Stimulated activated CD4-positive, alpha-beta T cell treated with anti-CD3 and anti-CD28 coated beads, TNF-alpha, amount 100 ng/mL, for 1 hour (primary cell): ENCODE data around the gene UBE2K.
"Not testable (repeated sequence)": the region's sequence is repeated elsewhere in the genome, so short reads cannot be mapped to it uniquely, and the experiment has no call there.

Experiments used
- DNase-seq, 3 donors: peaks; one replicate each; pipeline ENCODE4 v3.0.0-alpha.2; 2020; ENCODE audit warnings: low read depth in 3 of 3, low spot score in 1 of 3

Gene UBE2K

GRCh38 chr4:39721788-39722187 lies 23.9 kb downstream of the UBE2K start:
- DNase-seq, result no peak

- DNase-seq, result no peak
Observed at GRCh38 chr4:39729557-39729956, 31.6 kb downstream of the UBE2K start.

DNA sequence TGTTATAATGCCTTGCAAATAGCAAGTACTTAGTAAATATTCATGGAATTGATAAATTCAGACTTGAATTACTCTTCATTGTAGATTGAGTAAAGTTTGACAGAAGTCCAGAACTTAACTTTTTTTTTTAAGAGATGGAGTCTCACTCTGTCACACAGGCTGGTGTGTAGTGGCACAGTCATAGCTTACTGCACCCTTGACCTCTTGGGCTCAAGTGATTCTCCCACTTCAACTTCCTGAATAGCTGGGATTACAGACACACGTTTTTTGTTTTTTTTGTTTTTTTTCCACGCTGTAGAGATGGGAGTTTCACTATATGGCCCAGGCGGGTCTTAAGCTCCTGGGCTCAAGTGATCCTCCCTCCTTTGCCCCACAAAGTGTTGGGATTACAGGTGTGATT lies 32.1 kb downstream of the UBE2K start:
- no peak for DNase-seq

GRCh38 chr4:39731908-39732307 lies 34.0 kb downstream of the UBE2K start:
- no peak for DNase-seq

- no peak for DNase-seq
Observed at GRCh38 chr4:39732728-39733127, 34.8 kb downstream of the UBE2K start.

DNA sequence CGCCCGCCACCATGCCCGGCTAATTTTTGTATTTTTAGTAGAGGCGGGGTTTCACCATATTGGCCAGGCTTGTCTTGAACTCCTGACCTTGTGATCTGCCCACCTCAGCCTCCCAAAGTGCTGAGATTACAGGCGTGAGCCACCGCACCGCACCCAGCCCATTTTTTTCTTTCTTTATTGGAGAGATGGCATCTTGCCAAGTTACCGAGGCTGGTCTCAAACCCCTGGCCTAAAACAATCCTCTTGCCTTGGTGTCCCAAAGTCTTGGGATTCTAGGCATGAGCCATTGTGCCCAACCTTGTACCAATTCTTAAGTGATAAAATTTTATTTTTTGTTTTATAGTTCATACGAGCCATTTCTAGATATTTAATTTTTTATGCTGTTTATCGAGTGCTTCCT lies 41.7 kb downstream of the UBE2K start:
- DNase-seq, result not testable (repeated sequence)

GRCh38 chr4:39741401-39741800 lies 43.5 kb downstream of the UBE2K start:
- DNase-seq, result no peak

DNA sequence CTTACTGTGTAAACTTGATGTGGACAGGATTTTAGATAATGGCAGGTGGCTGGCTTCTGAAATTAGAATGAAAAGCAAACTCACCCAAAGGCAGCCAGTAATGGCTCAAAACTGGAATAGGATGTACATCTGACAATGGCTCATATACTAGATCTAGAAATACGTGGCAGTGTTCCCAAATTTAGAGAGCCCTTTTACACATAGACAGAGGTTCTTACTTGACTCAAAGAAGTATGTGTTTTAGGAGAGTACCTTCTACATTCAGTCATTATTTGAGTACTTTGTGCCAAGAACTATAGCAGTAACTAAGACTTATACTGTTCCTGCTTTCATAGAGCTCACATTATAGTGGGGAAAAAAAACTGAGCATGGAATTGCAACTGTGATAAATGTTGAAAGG lies 48.0 kb downstream of the UBE2K start:
- DNase-seq, result no peak

- no peak for DNase-seq
Observed at GRCh38 chr4:39750216-39750615, 52.3 kb downstream of the UBE2K start.

DNA sequence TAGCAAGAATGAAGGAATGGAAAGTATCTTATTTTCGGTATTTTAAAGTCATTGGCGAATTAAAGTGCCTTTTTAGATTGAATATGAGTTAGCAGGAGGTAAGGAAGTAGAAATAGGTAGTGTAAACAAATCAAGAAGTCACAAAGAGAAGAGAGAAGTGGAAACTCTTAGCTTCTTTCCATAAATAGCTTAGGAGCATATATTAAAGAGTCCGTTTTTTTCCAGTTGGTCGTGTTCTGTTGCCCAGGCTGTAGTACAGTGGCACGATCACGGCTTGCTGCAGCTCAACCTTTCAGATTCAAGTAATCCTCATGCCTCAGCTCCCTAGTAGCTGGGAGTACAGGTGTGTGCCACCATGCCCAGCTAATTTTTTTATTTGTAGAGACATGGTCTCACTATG lies 56.4 kb downstream of the UBE2K start:
- DNase-seq, result no peak

DNA sequence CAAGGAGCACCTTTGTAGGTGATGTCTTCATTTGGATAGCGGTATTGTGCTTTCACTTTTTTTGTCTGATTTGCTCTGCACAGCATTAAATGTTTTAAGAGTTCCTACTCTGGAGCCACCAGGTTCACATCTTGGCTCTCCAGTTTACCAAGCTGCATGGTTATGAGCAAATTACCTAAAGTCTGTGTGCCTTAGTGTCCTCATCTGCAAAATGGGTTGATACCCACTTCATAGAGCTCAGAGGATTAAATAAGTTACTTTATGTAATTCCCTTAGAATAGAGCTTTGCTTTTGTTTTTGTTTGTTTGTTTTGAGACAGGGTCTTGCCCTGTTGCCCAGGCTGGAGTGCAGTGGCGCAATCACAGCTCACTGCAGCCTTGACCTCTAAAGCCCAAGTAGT lies 58.2 kb downstream of the UBE2K start:
- DNase-seq, result no peak

DNA sequence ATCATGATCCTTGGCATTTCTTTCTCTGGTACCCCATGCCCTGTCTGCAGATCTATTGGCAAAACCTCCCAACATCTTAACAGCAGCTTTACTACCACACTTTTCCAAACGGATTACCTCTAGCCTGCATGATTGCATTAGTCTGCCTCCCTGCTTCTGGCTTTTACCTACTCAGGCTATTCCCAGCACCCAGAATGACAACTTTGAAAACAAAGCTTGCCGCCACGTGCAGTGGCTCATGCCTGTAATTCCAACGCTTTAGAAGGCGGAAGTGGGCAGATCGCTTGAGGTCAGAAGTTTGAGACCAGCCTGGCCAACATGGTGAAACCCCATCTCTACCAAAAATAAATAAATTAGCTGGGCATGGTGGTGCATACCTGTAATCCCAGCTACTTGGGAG lies 60.2 kb downstream of the UBE2K start:
- DNase-seq, result no peak

DNA sequence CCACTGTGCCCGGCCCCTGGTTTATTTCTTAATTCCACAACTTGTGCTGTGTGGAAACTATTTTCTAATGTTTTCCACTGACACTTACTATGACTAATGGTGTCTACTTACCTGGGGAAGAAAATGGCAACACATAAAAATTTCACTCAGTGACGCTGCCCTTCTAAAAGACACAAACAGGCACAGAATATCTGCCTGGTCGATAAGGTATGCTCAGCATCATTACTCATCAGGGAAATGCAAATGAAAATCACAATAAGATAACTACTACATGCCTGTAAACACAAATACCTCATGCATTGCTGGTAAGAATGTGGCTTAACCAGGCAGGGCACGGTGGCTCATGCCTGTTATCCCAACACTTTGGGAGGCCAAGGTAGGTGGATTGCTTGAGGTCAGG lies 61.6 kb downstream of the UBE2K start:
- DNase-seq, result no peak

DNA sequence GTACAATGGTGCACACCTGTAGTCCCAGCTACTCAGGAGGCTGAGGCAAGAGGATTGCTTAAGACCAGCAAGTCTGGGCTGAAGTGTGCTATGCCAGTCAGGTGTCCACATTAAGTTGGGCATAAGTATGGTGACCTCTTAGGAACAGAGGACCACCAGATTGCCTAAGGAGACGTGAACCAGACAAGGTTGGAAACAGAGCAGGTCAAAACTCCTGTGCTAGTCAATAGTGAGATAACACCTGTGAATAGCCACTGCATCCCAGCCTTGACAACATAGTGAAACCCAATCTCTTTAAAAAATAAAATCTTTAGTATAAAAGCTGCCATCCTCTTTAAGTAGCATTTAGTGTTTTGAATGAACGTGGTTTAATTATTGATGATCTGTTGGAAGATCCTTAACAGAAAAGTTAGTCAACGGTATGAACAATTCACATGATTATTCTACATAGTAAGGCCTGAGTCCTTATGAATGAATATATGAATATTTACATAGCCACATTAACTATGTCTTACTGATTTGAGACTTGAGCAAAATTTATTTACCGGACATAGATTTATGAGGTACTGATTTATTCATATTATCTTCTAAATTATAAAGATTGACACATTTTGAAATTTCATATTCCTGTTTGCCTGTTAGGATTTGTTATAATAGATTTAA lies 63.2 kb downstream of the UBE2K start:
- no peak for DNase-seq

DNA sequence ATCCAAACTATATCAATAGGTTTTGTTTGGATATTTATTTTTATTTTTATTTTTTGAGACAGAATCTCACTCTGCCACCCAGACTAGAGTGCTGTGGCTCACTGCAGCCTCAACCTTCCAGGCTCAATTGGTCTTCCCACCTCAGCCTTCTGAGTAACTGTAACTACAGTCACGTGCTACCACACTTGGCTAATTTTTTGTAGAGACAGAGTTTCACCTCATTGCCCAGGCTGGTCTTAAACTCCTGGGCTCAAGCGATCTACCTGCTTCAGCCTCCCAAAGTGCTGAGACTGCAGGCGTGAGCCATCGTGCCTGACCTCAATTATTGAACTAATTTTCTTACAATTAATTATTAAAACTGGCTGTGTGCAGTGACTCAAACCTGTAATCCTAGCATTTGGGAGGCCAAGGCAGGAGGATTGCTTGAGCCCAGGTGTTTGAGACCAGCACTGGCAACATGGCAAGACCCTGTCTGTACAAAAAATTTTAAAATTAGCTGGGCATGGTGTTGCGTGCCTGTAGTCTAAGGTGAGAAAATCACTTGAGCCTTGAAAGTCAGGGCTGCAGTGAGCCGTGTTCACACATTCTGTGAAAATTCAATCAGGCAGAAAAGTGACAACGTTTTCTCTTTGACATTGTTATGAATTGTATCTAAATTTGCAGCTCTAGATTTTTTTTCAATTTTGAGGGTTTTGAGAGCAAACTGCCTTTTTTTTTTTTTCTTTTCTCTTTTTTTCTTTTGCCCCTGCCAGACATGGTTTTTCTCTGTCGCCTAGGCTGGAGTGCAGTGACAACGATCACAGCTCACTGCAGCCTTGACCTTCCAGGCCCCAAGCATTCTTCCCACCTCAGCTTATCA lies 66.0 kb downstream of the UBE2K start:
- no peak for DNase-seq

DNA sequence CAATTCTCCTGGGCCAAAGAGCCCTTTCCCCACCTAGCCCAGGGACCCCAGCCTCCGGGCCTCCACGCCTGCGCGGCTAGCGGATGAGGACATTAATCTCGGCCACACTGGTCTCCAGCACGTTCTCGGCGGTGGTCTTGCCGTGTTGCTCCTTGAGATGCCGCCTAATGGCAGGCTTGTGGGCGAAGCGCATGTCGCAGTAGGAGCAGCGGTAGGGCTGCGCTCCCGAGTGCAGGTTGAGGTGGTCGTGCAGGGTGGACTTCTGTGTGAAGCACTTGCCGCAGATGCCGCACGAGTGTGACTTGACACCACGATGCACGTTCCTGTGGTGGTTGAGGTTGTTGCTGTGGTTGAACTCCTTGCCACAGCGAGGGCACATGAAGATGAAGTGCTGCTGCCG lies 72.1 kb downstream of the UBE2K start:
- DNase-seq, result no peak

GRCh38 chr4:39770471-39770870 lies 72.5 kb downstream of the UBE2K start:
- DNase-seq, result no peak

GRCh38 chr4:39770969-39771724 lies 73.2 kb downstream of the UBE2K start:
- DNase-seq, result no peak

DNA sequence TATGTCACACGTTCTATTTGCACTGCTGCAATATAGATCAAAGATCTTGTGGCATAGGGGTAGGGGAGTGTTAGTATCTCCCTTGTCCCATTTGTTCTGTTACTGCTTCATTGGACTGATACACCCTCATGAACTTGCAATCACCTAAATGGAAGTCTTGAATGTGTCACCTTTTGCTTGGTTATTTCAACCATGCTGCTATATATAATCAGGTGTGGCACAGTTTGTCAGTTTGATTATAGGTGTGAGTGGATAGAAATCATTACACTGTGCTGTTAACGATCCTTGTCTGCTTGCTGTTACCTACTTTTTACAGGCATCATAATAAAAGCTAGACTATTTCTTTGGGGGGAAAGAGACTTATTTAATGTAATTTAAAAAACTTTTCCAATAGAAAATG lies 84.1 kb downstream of the UBE2K start:
- not testable (repeated sequence) for DNase-seq

DNA sequence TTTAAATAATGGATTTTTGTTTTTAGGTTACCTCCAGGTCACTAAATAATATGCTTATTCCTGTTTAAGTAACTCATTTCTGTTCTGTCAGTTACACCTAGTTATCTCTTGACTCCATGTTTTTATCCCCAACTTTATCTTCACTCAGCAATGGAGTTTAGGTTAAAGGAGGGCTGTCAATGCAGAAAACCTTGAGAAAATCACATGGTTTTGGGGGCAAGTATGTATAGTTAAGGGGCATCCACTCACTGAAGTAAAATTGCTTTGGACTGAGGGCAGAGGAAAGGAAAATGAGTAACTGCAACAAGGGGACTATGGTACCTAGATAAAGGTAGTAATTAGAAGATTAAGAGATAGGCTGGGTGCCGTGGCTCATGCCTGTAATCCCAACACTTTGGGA lies 87.1 kb downstream of the UBE2K start:
- no peak for DNase-seq

DNA sequence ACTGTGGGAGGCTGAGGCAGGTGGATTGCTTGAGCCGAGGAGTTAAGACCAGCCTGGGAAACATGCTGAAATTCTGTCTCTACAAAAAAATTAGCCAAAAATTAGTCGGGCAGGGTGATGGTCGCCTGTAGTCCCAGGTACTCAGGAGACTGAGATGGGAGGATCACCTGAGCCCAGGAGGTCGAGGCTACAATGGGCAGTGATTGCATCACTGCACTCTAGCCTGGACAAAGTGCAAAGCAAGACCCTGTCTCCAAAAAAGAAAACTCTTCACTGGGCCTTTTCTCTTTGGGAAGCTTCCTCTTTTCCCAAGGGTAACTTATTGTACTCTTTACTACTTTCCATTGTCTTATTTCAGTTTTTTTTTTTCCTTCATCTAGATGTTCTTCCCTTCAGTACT lies 88.9 kb downstream of the UBE2K start:
- DNase-seq, result no peak

- DNase-seq, result no peak
Observed at GRCh38 chr4:39792128-39792527, 94.2 kb downstream of the UBE2K start.
